Thyroid gland (tissue), 4 donors: ENCODE results near the gene HSD17B4.

Experiments
- CTCF ChIP-seq, 6 experiments: fragments of 200-600 bp in 3 of 6; fragments of 450-650 bp in 3 of 6; sonication (generic) in 3 of 6; IDR thresholded peaks; one replicate each; pipeline ENCODE4 v1.5.1; 2016 to 2019; ENCODE audit warnings: antibody characterized with exemption in 6 of 6, mild to moderate bottlenecking in 2 of 6, inconsistent platforms in 1 of 6, moderate library complexity in 1 of 6
- POLR2A ChIP-seq, 2 donors: fragments of 450-650 bp; IDR thresholded peaks; one replicate each; pipeline ENCODE4 v1.6.1; 2017; ENCODE audit warnings: antibody characterized with exemption in 2 of 2, mild to moderate bottlenecking in 2 of 2, moderate library complexity in 1 of 2

GRCh38 chr5:119435436-119436132, 16.7 kb upstream of the HSD17B4 start:
- TF ChIP-seq CTCF (IDR thresholded peaks at IDR 0.05) (peak in 5 of 6 experiments; percentile 36 to 65 (median 57)), POLR2A (IDR thresholded peaks at IDR 0.05) (no peak)
